Thoracic aorta (tissue), 2 donors: ENCODE data around the gene NPHP4. TPM values are rescaled to one million over a fixed set of nuclear protein-coding genes. Genes with fewer than 3 reads are reported as not detected.

Source experiments
- ATAC-seq: fragments of 150-250 bp; one replicate; pipeline ENCODE4 v1.8.0; 2017; ENCODE audit warnings: low read depth; ENCODE audit not compliant: insufficient number of reproducible peaks, low FRiP score
- DNase-seq: peaks from one replicate; pipeline ENCODE4 v3.0.0-alpha.2; 2020; ENCODE audit warnings: low spot score
- H3K27ac ChIP-seq, 2 donors: fragments of 200-600 bp; sonication (generic); 1 replicate in 1 of 2; 2 replicates in 1 of 2; pipeline ENCODE4 v1.5.1; 2016; ENCODE audit warnings: mild to moderate bottlenecking in 2 of 2, moderate library complexity in 2 of 2
- H3K27me3 ChIP-seq: fragments of 200-600 bp; sonication (generic); replicated peaks from 2 replicates; pipeline ENCODE4 v1.6.0; 2016; ENCODE audit warnings: mild to moderate bottlenecking; ENCODE audit not compliant: insufficient read depth
- H3K36me3 ChIP-seq: fragments of 200-600 bp; sonication (generic); one replicate; pipeline ENCODE4 v1.5.1; 2016
- H3K4me1 ChIP-seq, 2 donors: fragments of 200-600 bp; sonication (generic); 1 replicate in 1 of 2; 2 replicates in 1 of 2; pipeline versions ENCODE4 v1.5.1 to v1.6.0; 2016; ENCODE audit warnings: low read depth in 2 of 2, mild to moderate bottlenecking in 1 of 2; ENCODE audit not compliant: control insufficient read depth in 1 of 2
- H3K4me3 ChIP-seq: fragments of 200-600 bp; sonication (generic); 2 replicates; pipeline ENCODE4 v1.5.1; 2016; ENCODE audit warnings: mild to moderate bottlenecking
- H3K9me3 ChIP-seq: fragments of 200-600 bp; sonication (generic); 2 replicates; pipeline ENCODE4 v1.5.1; 2016
- total RNA-seq, 2 donors: library from RNA; depleted of rRNA; stranded (reverse); fragments of >200 nt; gene quantifications; one replicate each; pipeline versions ENCODE4 v1.1.0 to v1.2.3, GENCODE V29; 2016
- TF ChIP-seq, protein P1 (sequence below): fragments of 200-600 bp; sonication (generic); IDR thresholded peaks from one replicate; pipeline ENCODE4 v1.5.1; 2019; ENCODE audit warnings: antibody characterized with exemption

NPHP4 gene
- total RNA-seq, 2 donors from 2014 or later: 11.4 to 15.1 TPM

GRCh38 chr1:6014130-6014999 is 22.1 kb upstream of the NPHP4 start:
- ATAC-seq (no peak), DNase-seq (no peak)

DNA sequence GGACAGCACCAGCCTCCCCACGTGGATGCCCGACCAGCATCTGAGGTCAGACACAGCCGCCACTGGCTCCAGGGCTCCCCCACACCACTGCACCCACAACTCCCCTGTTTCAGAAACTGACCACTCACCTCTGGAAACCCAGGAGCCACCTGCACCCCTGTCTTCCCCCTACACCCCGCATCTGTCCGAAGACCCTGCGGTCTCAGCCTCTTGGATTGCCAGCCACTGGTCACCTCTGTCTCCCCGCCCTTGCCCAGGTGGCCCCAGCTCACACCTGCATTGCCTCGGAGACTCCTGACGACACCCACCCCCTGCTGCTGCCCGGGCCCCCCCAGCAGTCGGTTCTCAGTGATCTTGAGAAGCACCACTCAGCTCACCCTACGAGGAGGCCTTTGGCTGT is 21.3 kb upstream of the NPHP4 start:
- no peaks in the 10 kb centered on the region for H3K27me3 ChIP-seq
- ATAC-seq (no peak), DNase-seq (no peak)
- no peaks in the 10 kb centered on the region for H3K9me3 ChIP-seq
- TF ChIP-seq, protein P1, sequence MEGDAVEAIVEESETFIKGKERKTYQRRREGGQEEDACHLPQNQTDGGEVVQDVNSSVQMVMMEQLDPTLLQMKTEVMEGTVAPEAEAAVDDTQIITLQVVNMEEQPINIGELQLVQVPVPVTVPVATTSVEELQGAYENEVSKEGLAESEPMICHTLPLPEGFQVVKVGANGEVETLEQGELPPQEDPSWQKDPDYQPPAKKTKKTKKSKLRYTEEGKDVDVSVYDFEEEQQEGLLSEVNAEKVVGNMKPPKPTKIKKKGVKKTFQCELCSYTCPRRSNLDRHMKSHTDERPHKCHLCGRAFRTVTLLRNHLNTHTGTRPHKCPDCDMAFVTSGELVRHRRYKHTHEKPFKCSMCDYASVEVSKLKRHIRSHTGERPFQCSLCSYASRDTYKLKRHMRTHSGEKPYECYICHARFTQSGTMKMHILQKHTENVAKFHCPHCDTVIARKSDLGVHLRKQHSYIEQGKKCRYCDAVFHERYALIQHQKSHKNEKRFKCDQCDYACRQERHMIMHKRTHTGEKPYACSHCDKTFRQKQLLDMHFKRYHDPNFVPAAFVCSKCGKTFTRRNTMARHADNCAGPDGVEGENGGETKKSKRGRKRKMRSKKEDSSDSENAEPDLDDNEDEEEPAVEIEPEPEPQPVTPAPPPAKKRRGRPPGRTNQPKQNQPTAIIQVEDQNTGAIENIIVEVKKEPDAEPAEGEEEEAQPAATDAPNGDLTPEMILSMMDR: no peak
- no peak overlapping the region for H3K27ac ChIP-seq
- H3K4me3 ChIP-seq: no peak overlapping the region
- H3K4me1 ChIP-seq: no peaks in the 10 kb centered on the region
- H3K36me3 ChIP-seq: no peaks in the 10 kb centered on the region

More at GRCh38 chr1:6014130-6014999, 22.1 kb upstream of the NPHP4 start:
- Histone ChIP-seq H3K4me3 (no peak overlapping the region), H3K4me1 (no peaks in the 10 kb centered on the region), H3K9me3 (no peaks in the 10 kb centered on the region), H3K27me3 (no peaks in the 10 kb centered on the region), H3K27ac (no peak overlapping the region), H3K36me3 (no peaks in the 10 kb centered on the region)
- TF ChIP-seq, protein P1: no peak

- ATAC-seq (no peak), DNase-seq (no peak)
- Histone ChIP-seq H3K36me3 (no peaks in the 10 kb centered on the region), H3K4me1 (no peaks in the 10 kb centered on the region), H3K27me3 (no peaks in the 10 kb centered on the region), H3K4me3 (no peak overlapping the region), H3K9me3 (no peaks in the 10 kb centered on the region), H3K27ac (no peak overlapping the region)
- TF ChIP-seq, protein P1: no peak
Measured at GRCh38 chr1:6012529-6013318, 20.5 kb upstream of the NPHP4 start.

DNA sequence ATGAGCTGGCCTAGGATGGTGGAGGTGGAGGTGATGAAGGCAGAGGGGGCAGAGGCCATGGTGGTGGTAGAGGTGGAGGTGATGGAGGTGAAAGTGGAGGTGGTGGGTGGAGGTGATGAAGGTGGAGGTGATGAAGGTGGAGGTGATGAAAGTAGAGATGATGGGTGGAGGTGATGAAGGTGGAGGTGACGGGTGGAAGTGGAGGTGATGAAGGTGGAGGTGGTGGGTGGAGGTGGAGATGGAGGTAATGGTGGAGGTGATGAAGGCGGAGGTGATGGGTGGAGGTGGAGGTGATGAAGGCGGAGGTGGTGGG is 19.7 kb upstream of the NPHP4 start:
- ATAC-seq (no peak), DNase-seq (no peak)
- Histone ChIP-seq H3K4me1 (no peaks in the 10 kb centered on the region), H3K4me3 (no peak overlapping the region), H3K27me3 (no peaks in the 10 kb centered on the region), H3K27ac (no peak overlapping the region), H3K9me3 (no peaks in the 10 kb centered on the region), H3K36me3 (no peaks in the 10 kb centered on the region)
- TF ChIP-seq, protein P1: no peak

GRCh38 chr1:6011161-6011945 is 19.1 kb upstream of the NPHP4 start:
- Histone ChIP-seq H3K27me3 (no peaks in the 10 kb centered on the region), H3K27ac (no peak overlapping the region), H3K36me3 (no peaks in the 10 kb centered on the region), H3K4me3 (no peak overlapping the region), H3K4me1 (no peaks in the 10 kb centered on the region), H3K9me3 (no peaks in the 10 kb centered on the region)
- TF ChIP-seq, protein P1: no peak
- ATAC-seq (no peak), DNase-seq (no peak)
